SW 1271 (cell line): ENCODE data around the gene AP2S1.
"Not testable (repeated sequence)": the region's sequence is repeated elsewhere in the genome, so short reads cannot be mapped to it uniquely, and the experiment has no call there.

Experiments used
- DNase-seq, 2 experiments: peaks; one replicate each; lab custom pipeline; 2025; lab: John Stamatoyannopoulos, UW

Gene AP2S1

DNA sequence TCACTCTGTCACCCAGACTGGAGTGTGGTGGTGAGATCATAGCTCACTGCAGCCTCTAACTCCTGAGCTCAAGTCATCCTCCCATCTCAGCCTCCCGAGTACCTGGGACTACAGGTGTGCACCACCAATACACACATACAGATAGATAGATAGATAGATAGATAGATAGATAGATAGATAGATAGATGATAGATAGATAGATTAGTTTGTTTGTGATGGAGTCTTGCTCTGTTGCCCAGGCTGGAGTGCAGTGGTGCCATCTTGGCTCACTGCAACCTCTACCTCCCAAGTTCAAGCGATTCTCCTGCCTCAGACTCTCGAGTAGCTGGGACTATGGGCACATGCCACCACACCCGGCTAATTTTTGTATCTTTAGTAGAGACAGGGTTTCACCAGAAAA, 46.2 kb downstream of the AP2S1 start:
- DNase-seq = not testable (repeated sequence)

DNA sequence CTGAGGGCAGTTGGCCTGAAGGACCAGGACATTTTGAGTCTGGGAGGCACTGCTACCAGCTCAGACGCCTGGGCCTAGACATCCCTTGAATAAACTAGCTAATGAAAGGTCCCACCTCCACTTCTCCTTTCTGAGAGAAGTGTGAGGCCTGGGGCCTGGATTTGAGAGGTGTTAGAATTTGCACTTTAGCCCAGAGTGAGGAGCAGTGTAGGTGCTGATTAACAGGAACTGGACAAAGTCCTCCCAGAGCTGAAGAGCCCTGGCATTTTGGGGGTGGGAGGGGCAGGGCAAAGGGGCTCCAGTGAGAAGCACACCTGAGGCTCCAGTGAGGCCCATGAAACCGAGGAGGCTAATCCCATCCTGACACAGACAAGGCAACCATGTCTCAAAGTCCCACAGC, 47.1 kb downstream of the AP2S1 start:
- no peak for DNase-seq

GRCh38 chr19:46802152-46802551, 48.5 kb downstream of the AP2S1 start:
- DNase-seq = no peak

GRCh38 chr19:46798713-46799112, 51.9 kb downstream of the AP2S1 start:
- no peak for DNase-seq

GRCh38 chr19:46797881-46798280, 52.8 kb downstream of the AP2S1 start:
- DNase-seq = no peak

DNA sequence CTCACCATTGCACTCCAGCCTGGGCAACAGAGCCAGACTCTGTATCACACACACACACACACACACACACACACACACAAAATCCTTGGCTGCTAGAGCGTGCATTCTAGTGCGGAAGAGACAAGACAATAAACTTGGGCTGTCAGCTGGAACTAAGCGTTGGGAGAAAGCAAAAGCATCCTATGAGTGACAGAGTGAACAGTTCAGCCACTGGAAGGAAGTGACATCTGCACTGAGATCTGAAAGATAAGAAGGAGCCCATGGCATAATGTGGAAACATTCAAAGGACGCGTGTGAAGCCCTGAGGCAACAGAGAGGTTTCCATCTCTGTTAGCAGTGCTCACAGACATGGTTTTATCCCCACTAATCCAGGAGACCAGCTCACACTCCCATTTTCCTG, 58.7 kb downstream of the AP2S1 start:
- DNase-seq = no peak

DNA sequence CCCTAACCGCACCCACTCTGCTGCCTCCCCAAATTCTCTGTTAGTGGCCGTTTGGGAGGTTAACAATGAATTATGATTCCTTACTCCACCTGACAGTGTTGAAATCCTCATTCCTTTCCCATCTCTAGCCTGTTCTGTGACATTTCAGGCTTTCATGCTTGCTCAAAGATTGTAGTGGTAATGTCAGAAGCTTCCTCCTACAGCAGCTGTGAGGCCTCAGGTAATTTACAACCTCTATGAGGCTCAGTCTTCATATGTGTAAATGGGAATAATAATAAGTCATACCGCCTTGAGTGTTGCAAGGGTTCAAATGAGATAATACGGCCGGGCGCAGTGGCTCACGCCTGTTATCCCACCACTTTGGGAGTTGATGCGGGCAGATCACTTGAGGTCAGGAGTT, 61.3 kb downstream of the AP2S1 start:
- DNase-seq = no peak

- DNase-seq = no peak
Observed at GRCh38 chr19:46788968-46789338, 61.7 kb downstream of the AP2S1 start.

DNA sequence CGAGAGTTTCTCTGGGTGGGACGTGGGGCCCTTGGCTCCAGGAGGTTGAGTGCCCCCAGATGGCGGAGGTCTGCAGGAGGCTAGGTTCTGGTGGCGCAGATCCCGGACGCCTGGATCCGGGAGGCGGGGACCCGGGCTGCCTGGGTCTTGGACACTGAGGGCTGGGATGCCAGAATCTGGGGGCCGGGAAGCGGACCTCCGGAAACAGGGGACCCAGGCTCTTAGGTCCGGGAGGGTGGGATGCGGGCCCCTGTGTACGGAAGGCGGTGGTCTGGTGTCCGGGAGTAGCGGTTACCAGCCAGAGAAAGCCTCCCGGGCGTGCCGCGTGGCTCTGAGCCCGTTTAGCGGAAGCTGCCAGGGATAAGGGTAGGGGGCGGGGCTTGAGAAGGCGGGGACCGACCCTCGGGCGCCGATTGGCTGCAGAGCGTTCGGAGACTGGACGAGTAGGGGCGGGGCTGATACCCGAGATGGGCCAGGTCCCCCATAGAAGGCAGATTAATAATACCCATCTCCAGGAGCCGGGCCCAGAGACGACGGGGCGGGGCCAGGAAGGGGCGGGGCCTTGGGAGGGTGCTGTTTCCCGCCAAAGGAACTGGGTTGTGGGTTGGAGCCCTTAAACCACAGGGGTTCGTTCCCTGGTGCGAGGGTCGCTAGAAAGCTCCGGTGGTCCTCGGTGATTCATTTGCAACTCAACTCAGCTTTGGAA, 62.2 kb downstream of the AP2S1 start, which contains the start of gene SLC1A5:
Gene SLC1A5, minus strand, starts transcription at position 333 of the 706 bp plus-strand sequence. CDS start 629 bp downstream, outside the sequence.
- DNase-seq = peak; percentile 78 to 93
